Naive thymus-derived CD8-positive, alpha-beta T cell (primary cell): ENCODE measurements around the gene SLC35E4. TPM values are rescaled to one million over a fixed set of nuclear protein-coding genes. Genes with fewer than 3 reads are reported as not detected.

Experiments used
- ATAC-seq, 2 donors: fragments of 150-1000 bp; cut with Tn5 transposase in 1 of 2; sonication (Bioruptor Pico), chemical (Tn5 transposase) in 1 of 2; 1 replicate in 1 of 2; 2 replicates in 1 of 2; pipeline ENCODE4 v1.10.0; 2021; ENCODE audit warnings: mild to moderate bottlenecking in 2 of 2, moderate library complexity in 2 of 2
- POLR2A ChIA-PET: fragments of 350-600 bp; sonication (Branson Sonifier 250); formaldehyde crosslinking; loops from one replicate; lab custom pipeline; 2021; ENCODE audit warnings: antibody characterized with exemption; lab: Charles Lee
- DNase-seq, 10 donors: peaks; one replicate each; pipeline versions ENCODE4 v3.0.0 to v3.0.0-alpha.2; 2020 to 2022
- H3K27ac Mint-ChIP-seq, 10 donors: one replicate each; pipeline ENCODE4 v1.8.0; 2020 to 2022; ENCODE audit warnings: mild to moderate bottlenecking in 10 of 10, mixed read lengths in 10 of 10, moderate library complexity in 4 of 10, inconsistent platforms in 1 of 10
- H3K27me3 Mint-ChIP-seq, 5 donors: one replicate each; pipeline ENCODE4 v1.8.0; 2021 to 2022; ENCODE audit warnings: mixed read lengths in 5 of 5
- H3K36me3 Mint-ChIP-seq, 3 donors: one replicate each; pipeline ENCODE4 v1.8.0; 2020 to 2022; ENCODE audit warnings: mixed read lengths in 3 of 3, mild to moderate bottlenecking in 2 of 3, inconsistent platforms in 1 of 3
- H3K4me1 Mint-ChIP-seq, 4 donors: one replicate each; pipeline ENCODE4 v1.8.0; 2021 to 2022; ENCODE audit warnings: mixed read lengths in 4 of 4
- H3K4me3 Mint-ChIP-seq, 10 donors: one replicate each; pipeline ENCODE4 v1.8.0; 2020 to 2022; ENCODE audit warnings: mild to moderate bottlenecking in 10 of 10, mixed read lengths in 10 of 10, moderate library complexity in 6 of 10, inconsistent platforms in 1 of 10
- H3K9me3 Mint-ChIP-seq, 9 donors: one replicate each; pipeline ENCODE4 v1.8.0; 2020 to 2022; ENCODE audit warnings: mixed read lengths in 9 of 9, mild to moderate bottlenecking in 3 of 9, inconsistent platforms in 1 of 9, moderate library complexity in 1 of 9
- polyA plus RNA-seq, 3 donors: library from polyadenylated mRNA; unstranded; fragments of 300-500 nt; fragmentation: Illumina TruSeq; gene quantifications; one replicate each; pipeline ENCODE4 v1.2.3, GENCODE V29; 2021
- total RNA-seq, 8 experiments: library from RNA in 2 of 8; stranded (reverse) in 2 of 8; gene quantifications; one replicate each; pipeline ENCODE4 v1.2.3 and lab custom pipeline; 2021 to 2026

Gene SLC35E4
- total and polyA plus RNA-seq, 5 experiments from 2014 or later, result 0.64 to 1.6 (median 0.94) TPM

DNA sequence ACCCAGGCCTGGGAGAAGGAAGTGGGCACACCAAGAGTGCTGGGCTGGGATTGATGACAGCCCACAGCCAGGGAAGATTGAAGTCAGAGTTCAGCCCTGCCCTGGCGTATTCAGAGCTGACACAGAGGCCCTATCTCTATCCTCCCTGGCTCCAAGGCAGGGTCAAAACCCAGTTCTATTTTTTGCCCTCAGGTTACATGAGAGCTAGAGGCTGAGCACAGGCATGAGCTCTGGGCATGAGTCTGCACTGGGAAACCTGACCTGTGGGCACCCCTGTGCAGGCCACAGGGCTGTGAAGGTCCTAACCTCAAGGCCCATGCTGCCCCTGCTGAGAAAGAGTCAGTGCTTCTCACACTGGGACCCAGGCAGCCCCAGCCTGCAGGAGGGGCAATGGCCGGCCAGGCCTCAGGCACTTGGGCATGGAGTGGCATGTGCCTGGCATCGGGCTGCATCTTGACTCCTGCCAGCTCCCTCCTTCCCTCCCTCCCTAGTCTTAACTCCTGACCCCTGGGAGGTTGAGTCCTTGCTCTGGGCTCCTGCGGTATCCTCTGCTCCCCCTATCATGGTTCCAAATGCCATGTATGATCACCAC is 5.4 kb downstream of the SLC35E4 start:
- ATAC-seq (no peak), DNase-seq (no peak)
- peaks cover 0 to 4% (median 0%) of the 10 kb centered on the region in 9 donors for H3K9me3 Mint-ChIP-seq
- H3K4me3 Mint-ChIP-seq, result no peak overlapping the region
- no peaks in the 10 kb centered on the region for H3K27me3 Mint-ChIP-seq
- H3K36me3 Mint-ChIP-seq, result peaks cover 0 to 7% (median 2%) of the 10 kb centered on the region in 3 donors
- H3K27ac Mint-ChIP-seq, result no peak overlapping the region
- POLR2A ChIA-PET, result interaction anchor here (0.5 to 0.6 kb wide), 2 partner anchors 21 to 631 kb away, joined by 4 to 8 read pairs; no protein-coding TSS in a partner anchor
- peaks cover 5 to 15% (median 11%) of the 10 kb centered on the region in 4 donors for H3K4me1 Mint-ChIP-seq

DNA sequence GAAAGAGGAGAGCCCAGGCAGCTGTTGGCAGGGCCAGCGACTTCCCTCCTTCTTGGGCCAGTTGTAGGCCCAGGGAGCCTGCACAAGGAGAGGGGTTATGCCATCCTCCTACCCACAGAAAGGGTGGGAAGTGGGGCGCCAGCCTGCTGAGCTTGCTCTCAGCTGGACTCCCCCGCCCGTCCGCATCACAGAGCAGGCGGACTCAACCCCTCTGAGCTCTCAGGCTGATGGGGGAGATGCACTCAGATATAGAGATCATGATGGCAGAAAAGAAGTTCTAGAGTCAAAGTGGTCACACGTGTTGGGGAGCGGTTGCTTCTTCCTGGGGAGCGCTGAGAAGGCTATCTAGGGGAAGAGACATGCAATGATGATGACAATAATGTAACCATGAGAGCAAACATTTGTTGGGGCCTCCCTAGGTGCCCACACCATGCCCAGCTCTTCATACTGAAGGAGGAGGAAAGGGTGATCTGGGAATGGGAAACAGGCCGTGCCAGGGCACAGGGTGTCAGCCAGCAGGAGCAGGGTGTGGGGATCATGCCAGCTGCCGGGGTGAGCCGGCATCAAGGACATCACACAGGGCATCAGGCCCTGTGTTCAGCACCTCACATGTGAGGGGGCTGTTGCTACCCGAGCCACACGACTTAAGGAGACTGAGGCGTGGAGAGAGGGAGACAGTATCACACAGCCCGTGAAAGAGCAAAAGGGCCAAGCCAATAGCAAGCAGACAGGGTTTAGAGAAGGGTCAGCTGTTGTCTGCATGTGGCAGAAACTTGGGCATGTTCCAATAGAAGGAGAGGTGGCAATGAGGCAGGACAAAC is 7.7 kb downstream of the SLC35E4 start:
- ATAC-seq, result no peak
- DNase-seq, result no peak
- Mint-ChIP-seq H3K27ac (peak overlapping the region in 4 of 10 donors; percentile 5 to 61 (median 26)), H3K36me3 (peaks cover 0 to 7% (median 0%) of the 10 kb centered on the region in 3 donors), H3K27me3 (no peaks in the 10 kb centered on the region), H3K9me3 (peaks cover 0 to 4% (median 0%) of the 10 kb centered on the region in 9 donors), H3K4me1 (peaks cover 0 to 2% (median 0%) of the 10 kb centered on the region in 4 donors), H3K4me3 (no peak overlapping the region)
- POLR2A ChIA-PET, result interaction anchor here (0.6 kb wide), 1 partner anchor 273 kb away, joined by 3 read pairs; no protein-coding TSS in a partner anchor

DNA sequence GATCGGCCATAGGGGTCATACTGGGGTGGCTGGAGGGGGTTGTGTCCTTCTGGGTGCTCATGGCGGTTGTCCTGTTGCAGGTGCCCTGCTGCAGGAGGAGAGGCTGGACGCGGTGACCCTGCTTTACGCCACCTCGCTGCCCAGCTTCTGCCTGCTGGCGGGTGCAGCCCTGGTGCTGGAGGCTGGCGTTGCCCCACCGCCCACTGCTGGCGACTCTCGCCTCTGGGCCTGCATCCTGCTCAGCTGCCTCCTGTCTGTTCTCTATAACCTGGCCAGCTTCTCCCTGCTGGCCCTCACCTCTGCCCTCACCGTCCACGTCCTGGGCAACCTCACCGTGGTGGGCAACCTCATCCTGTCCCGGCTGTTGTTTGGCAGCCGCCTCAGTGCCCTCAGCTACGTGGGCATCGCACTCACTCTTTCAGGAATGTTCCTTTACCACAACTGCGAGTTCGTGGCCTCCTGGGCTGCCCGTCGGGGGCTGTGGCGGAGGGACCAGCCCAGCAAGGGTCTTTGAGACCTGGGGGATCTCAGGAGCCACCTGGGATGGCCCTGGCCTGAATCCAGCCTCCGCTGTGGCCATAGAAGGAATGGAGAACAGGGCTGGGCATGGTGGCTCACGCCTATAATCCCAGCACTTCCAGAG is 11.1 kb downstream of the SLC35E4 start:
- no peak overlapping the region for H3K27ac Mint-ChIP-seq
- DNase-seq, result no peak
- peaks cover 0 to 10% (median 4%) of the 10 kb centered on the region in 4 donors for H3K4me1 Mint-ChIP-seq
- H3K4me3 Mint-ChIP-seq, result no peak overlapping the region
- no peaks in the 10 kb centered on the region for H3K27me3 Mint-ChIP-seq
- ATAC-seq, result no peak
- no peaks in the 10 kb centered on the region for H3K36me3 Mint-ChIP-seq
- no peaks in the 10 kb centered on the region for H3K9me3 Mint-ChIP-seq
- POLR2A ChIA-PET, result no interaction called here

DNA sequence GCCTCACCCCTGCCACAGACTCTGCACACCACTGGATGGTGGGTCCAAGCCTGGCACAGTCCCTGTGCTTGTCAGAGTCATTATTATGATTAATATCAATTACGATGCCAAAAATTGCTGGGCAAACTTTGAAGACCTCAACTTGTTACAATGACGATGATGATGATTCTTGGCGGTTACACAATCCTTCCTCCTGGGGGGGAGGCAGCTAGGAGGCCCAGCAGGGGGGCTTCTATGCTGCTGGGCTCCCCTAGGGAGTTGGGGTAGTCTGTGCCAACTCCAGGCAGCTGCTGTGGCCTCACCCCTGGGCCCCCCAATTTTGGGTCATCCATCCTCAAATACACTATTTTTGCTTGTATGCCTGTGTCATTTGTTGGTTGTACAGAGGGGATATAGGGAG is 12.0 kb downstream of the SLC35E4 start:
- Mint-ChIP-seq H3K36me3 (no peaks in the 10 kb centered on the region), H3K27ac (no peak overlapping the region), H3K9me3 (no peaks in the 10 kb centered on the region), H3K27me3 (no peaks in the 10 kb centered on the region), H3K4me3 (no peak overlapping the region), H3K4me1 (peaks cover 0 to 10% (median 4%) of the 10 kb centered on the region in 4 donors)
- ATAC-seq (no peak), DNase-seq (no peak)
- POLR2A ChIA-PET, result no interaction called here

DNA sequence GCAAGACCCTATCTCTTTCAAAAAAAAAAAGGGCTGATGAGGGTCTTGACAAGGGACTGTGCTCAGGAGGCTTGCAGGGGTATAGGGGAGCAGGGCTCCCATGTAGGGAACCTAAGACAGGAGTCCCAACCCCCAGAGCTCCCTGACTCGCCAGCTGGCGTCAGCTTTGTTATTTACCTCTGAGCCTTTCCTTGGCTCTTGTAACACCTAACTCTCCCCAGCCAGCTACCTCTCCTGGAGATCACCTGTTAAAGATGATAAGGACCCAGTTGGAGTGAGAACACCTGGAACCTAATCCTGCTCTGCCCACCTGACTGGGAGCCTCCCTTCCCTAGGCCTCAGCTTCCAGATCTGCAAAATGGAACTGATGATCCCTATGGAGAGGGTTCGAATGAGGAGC is 13.2 kb downstream of the SLC35E4 start:
- POLR2A ChIA-PET, result no interaction called here
- Mint-ChIP-seq H3K4me1 (peaks cover 0 to 12% (median 4%) of the 10 kb centered on the region in 4 donors), H3K4me3 (no peak overlapping the region), H3K27ac (peak overlapping the region in 3 of 10 donors; percentile 6 to 70 (median 19)), H3K9me3 (no peaks in the 10 kb centered on the region), H3K36me3 (no peaks in the 10 kb centered on the region), H3K27me3 (no peaks in the 10 kb centered on the region)
- DNase-seq, result no peak
- ATAC-seq, result no peak

DNA sequence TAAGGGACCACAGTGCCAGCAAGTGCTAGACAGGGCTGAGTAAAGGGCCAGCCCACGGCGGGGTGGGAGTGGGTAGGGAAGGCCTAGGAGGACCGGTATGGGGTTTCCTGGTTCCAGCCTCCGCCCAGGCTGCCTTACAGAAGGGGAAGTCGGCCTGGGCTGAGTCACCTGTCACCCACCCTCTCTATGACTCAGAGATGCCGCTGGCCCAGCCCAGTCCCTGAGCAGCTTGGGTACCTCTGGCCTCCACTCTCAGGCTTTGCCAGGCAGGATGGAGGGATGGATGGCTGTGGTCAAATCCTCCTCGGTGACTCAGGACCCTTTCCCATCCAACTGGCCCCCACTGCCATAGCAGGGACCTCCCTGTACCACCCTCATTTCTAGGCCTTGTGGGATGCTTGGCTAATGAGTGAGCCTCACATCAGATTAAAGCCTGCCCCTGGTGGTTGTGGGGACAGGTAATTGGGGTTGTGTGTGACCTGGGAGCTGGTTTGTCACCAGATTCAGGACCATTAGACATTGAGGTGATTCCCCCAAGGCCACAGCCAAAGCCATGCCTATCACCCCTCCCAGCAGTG is 13.9 kb downstream of the SLC35E4 start:
- Mint-ChIP-seq H3K36me3 (peaks cover 0 to 5% (median 3%) of the 10 kb centered on the region in 3 donors), H3K4me3 (no peak overlapping the region), H3K9me3 (no peaks in the 10 kb centered on the region), H3K27ac (peak overlapping the region in 5 of 10 donors; percentile 6 to 70 (median 25)), H3K27me3 (no peaks in the 10 kb centered on the region), H3K4me1 (peaks cover 0 to 12% (median 4%) of the 10 kb centered on the region in 4 donors)
- ATAC-seq, result peak; percentile 57 to 97
- peak in 1 of 10 donors; percentile 52 for DNase-seq
- POLR2A ChIA-PET, result no interaction called here

DNA sequence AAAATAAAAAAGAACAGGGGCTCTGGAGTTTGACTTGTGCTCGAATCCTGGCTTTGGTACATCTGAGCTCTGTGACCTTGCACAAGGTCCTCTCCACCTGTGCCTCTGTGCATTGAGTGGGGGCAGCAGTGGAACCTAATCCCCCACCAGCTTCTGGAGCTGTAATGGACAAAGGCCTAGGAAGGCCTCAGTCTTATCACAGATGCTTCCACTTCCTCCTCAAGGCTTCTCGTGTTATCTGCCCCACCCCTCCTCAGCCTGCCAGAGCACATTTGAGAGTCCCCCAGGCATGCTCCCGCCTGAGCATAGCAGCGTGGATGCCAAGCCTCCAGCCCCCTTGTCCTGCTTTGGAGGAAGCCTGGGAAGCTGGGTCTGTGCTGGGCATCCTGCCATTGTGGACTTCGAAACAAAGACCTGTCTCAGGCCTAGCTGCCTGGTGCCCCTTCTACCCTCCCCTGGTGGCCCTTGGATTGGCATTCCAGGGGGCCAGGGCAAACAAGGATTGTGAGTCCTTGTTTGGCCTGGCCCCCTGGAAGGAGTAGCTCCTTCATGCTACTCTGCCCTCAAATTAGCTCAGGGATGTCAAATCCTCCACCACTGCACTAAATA is 15.0 kb downstream of the SLC35E4 start:
- POLR2A ChIA-PET, result interaction anchor here (1.3 kb wide), 1 partner anchor 13 kb away, joined by 3 read pairs; no protein-coding TSS in a partner anchor
- Mint-ChIP-seq H3K27ac (peak overlapping the region in 3 of 10 donors; percentile 25 to 83 (median 37)), H3K4me1 (peaks cover 0 to 12% (median 4%) of the 10 kb centered on the region in 4 donors), H3K27me3 (no peaks in the 10 kb centered on the region), H3K9me3 (no peaks in the 10 kb centered on the region), H3K36me3 (peaks cover 0 to 8% (median 6%) of the 10 kb centered on the region in 3 donors), H3K4me3 (no peak overlapping the region)
- DNase-seq (no peak), ATAC-seq (no peak)

DNA sequence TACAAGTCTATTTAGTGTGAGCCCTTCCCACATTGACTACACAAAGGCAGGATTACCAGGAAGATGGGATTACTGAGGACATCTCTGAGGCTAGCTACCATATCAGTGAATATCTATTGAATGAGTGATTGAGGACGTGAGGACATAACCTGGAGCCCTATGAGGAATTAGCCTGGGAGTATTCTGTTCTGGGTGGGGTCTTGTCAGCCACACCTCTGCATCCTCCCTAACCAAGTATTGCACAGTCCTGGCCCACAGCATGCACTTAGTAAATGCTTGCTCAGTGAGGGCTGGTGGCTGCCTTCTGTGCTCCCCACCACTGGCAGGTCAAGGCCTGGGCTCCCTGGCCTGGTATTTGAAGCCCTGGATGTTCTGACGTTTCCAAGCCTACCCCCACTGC is 17.3 kb downstream of the SLC35E4 start:
- H3K4me1 Mint-ChIP-seq, result peaks cover 0 to 12% (median 4%) of the 10 kb centered on the region in 4 donors
- H3K27me3 Mint-ChIP-seq, result no peaks in the 10 kb centered on the region
- DNase-seq (no peak), ATAC-seq (no peak)
- POLR2A ChIA-PET, result no interaction called here
- peaks cover 0 to 12% (median 6%) of the 10 kb centered on the region in 3 donors for H3K36me3 Mint-ChIP-seq
- no peaks in the 10 kb centered on the region for H3K9me3 Mint-ChIP-seq
- H3K4me3 Mint-ChIP-seq, result no peak overlapping the region
- H3K27ac Mint-ChIP-seq, result no peak overlapping the region

DNA sequence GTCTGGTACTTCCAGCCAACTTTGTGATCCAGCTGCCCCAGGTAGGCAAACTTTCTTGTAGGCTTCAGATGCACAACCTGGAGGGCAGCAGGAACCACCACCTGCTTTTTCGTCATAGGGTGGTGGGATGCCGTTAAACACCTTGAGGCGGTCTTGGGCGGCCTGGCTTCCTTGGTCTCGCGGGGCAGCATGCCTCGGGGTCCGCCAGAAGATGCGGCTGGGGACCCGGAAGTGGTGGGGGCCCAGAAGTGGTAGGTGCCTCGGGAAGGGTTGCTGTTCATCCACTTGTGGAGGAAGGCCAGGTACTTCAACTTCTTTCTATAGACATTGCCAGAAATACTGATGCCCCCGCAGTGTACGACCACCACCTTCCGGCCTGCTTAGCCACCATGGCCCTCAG is 18.8 kb downstream of the SLC35E4 start:
- POLR2A ChIA-PET, result no interaction called here
- H3K27ac Mint-ChIP-seq, result peak overlapping the region in 1 of 10 donors; percentile 52

DNA sequence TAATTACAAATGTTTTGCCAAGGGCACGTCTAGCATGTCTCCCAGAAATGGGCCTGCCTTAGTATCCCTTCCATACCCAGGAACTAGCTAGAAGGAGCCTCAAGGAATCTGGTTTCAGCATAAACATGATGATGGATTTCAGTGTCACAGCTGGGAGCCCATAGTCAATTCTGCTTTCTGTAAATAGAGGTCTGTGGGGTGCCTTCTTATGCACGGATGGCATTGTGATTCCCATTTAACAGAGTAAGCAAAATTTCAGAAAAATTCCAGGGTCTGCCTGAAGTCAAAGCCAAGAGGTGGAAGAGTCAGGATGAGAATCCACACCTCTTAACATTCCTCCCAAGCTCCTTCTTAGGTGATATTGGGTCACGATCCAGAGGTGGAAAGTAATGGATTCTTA is 20.0 kb downstream of the SLC35E4 start:
- no peaks in the 10 kb centered on the region for H3K9me3 Mint-ChIP-seq
- POLR2A ChIA-PET, result interaction anchor here (0.7 kb wide), 1 partner anchor 54 kb away, joined by 5 read pairs; no protein-coding TSS in a partner anchor

More for the DNA sequence above, 18.8 kb downstream of the SLC35E4 start:
- ATAC-seq (no peak), DNase-seq (no peak)
- Mint-ChIP-seq H3K4me3 (no peak overlapping the region), H3K27me3 (no peaks in the 10 kb centered on the region), H3K9me3 (no peaks in the 10 kb centered on the region), H3K4me1 (peaks cover 0 to 6% (median 3%) of the 10 kb centered on the region in 4 donors), H3K36me3 (peaks cover 0 to 15% (median 12%) of the 10 kb centered on the region in 3 donors)

DNA sequence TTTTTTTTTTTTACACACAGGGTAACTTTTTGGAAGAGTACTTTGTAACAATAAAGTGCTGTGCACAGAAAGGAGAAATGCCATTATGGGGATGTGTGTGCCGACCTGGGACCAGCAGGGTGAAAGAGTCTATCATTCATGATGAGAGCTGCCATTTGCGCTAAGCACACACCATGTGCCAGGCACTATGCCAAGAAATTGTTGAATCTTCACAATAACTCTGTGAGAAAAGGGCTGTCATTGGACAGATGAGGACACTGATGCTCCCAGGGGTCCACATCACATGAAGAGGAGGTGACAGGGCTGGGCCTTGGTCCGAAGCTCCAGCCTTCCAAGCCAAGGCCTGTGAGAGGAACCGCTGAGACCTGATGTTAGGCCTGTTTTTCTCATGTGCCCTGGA is 26.5 kb downstream of the SLC35E4 start:
- no peak for DNase-seq
- ATAC-seq, result no peak
- Mint-ChIP-seq H3K27ac (no peak overlapping the region), H3K4me1 (peaks cover 14 to 32% (median 21%) of the 10 kb centered on the region in 4 donors), H3K9me3 (no peaks in the 10 kb centered on the region), H3K36me3 (peaks cover 7 to 47% (median 32%) of the 10 kb centered on the region in 3 donors), H3K4me3 (no peak overlapping the region), H3K27me3 (no peaks in the 10 kb centered on the region)
- POLR2A ChIA-PET, result interaction anchor here (0.7 kb wide), 2 partner anchors 21 to 227 kb away, joined by 6 to 8 read pairs; no protein-coding TSS in a partner anchor

More for the DNA sequence above, 20.0 kb downstream of the SLC35E4 start:
- peaks cover 0 to 26% (median 14%) of the 10 kb centered on the region in 3 donors for H3K36me3 Mint-ChIP-seq
- H3K27ac Mint-ChIP-seq, result no peak overlapping the region
- H3K4me3 Mint-ChIP-seq, result no peak overlapping the region
- no peaks in the 10 kb centered on the region for H3K27me3 Mint-ChIP-seq
- no peak for ATAC-seq
- DNase-seq, result no peak
- peaks cover 0 to 4% (median under 1%) of the 10 kb centered on the region in 4 donors for H3K4me1 Mint-ChIP-seq
